ENCODE measurements around the gene PLXNB2. TPM values are rescaled to one million over a fixed set of nuclear protein-coding genes. Genes with fewer than 3 reads are reported as not detected.

PLXNB2 gene
- polyA plus RNA-seq, 1 of the 3 experiments (the other 2 are of a cell fraction), result 108 TPM

GRCh38 chr22:50329236-50329635 is 21.8 kb upstream of the PLXNB2 start:
- Histone ChIP-seq H3K4me1 (ENCODE audit: control insufficient read depth in 1 of 2, insufficient read depth in 2 of 2, low read depth in 1 of 2, low read length in 1 of 2) (peaks cover 6 to 12% of the 10 kb centered on the region in 2 experiments; a peak in 2 of 4 replicates), H2AFZ (ENCODE audit: low read depth) (no peak overlapping the region), H3K9ac (no peak overlapping the region), H4K20me1 (ENCODE audit: insufficient read depth) (no peaks in the 10 kb centered on the region), H3K4me3 (ENCODE audit: low read depth in 2 of 2, low read length in 1 of 2) (no peak overlapping the region), H3K27ac (ENCODE audit: low read depth in 2 of 2, low read length in 1 of 2) (no peak overlapping the region), H3K27me3 (ENCODE audit: insufficient read depth) (no peaks in the 10 kb centered on the region), H3K9me2 (no peaks in the 10 kb centered on the region), H3F3A (replicated peaks; ENCODE audit: insufficient read depth) (peaks cover 22% of the 10 kb centered on the region), H3K9me3 (no peaks in the 10 kb centered on the region), H3K36me3 (replicated peaks in 1 of 2; ENCODE audit: control insufficient read depth in 1 of 2, insufficient read depth in 2 of 2, low read length in 1 of 2) (no peaks in the 10 kb centered on the region), H3K4me2 (no peak overlapping the region), H3K79me2 (ENCODE audit: insufficient read depth) (peaks cover 12% of the 10 kb centered on the region)
- TF ChIP-seq NRF1 (IDR thresholded peaks at IDR 0.05; ENCODE audit: low read depth, low read length) (no peak), EZH2phosphoT487 (IDR thresholded peaks at IDR 0.05; ENCODE audit: borderline replicate concordance, low read depth) (no peak), REST (IDR thresholded peaks at IDR 0.05; ENCODE audit: low read depth, low read length) (no peak), GATA2 (CRISPR knock-in tag; IDR thresholded peaks at IDR 0.05) (no peak), JUND (IDR thresholded peaks at IDR 0.05) (no peak), TEAD4 (IDR thresholded peaks at IDR 0.05; ENCODE audit: borderline replicate concordance, insufficient read depth) (no peak), RCOR1 (IDR thresholded peaks at IDR 0.05; ENCODE audit: low read length) (no peak), NFIC (IDR thresholded peaks at IDR 0.05; ENCODE audit: borderline replicate concordance) (no peak), FOXJ3 (CRISPR knock-in tag; IDR thresholded peaks at IDR 0.05) (no peak), MEF2A (IDR thresholded peaks at IDR 0.05; ENCODE audit: borderline replicate concordance, low read depth) (no peak)
- TF ChIP-seq, protein P1, sequence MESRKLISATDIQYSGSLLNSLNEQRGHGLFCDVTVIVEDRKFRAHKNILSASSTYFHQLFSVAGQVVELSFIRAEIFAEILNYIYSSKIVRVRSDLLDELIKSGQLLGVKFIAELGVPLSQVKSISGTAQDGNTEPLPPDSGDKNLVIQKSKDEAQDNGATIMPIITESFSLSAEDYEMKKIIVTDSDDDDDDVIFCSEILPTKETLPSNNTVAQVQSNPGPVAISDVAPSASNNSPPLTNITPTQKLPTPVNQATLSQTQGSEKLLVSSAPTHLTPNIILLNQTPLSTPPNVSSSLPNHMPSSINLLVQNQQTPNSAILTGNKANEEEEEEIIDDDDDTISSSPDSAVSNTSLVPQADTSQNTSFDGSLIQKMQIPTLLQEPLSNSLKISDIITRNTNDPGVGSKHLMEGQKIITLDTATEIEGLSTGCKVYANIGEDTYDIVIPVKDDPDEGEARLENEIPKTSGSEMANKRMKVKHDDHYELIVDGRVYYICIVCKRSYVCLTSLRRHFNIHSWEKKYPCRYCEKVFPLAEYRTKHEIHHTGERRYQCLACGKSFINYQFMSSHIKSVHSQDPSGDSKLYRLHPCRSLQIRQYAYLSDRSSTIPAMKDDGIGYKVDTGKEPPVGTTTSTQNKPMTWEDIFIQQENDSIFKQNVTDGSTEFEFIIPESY (IDR thresholded peaks at IDR 0.05; ENCODE audit: borderline replicate concordance, low read depth), result no peak
- TF ChIP-seq, protein P2, sequence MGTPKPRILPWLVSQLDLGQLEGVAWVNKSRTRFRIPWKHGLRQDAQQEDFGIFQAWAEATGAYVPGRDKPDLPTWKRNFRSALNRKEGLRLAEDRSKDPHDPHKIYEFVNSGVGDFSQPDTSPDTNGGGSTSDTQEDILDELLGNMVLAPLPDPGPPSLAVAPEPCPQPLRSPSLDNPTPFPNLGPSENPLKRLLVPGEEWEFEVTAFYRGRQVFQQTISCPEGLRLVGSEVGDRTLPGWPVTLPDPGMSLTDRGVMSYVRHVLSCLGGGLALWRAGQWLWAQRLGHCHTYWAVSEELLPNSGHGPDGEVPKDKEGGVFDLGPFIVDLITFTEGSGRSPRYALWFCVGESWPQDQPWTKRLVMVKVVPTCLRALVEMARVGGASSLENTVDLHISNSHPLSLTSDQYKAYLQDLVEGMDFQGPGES (IDR thresholded peaks at IDR 0.05; ENCODE audit: low read depth, low read length), result no peak
- CTCF ChIA-PET, result interaction anchor here (1.0 to 8.0 kb wide), 4 partner anchors 10 to 68 kb away, joined by 3 to 101 read pairs (median 44); partner anchors contain the start of gene MAPK12
- no peak for DNase-seq
- POLR2A ChIA-PET, result interaction anchor here (2.1 kb wide), 1 partner anchor 13 kb away, joined by 5 read pairs; no protein-coding TSS in a partner anchor
- 85% methylated on average over 6 of the region's 6 CpGs for WGBS (ENCODE audit: low lambda C conversion rate)

All from SK-N-SH (cell line).